ENCODE data around the gene LRP1-AS.

Gene LRP1-AS

DNA sequence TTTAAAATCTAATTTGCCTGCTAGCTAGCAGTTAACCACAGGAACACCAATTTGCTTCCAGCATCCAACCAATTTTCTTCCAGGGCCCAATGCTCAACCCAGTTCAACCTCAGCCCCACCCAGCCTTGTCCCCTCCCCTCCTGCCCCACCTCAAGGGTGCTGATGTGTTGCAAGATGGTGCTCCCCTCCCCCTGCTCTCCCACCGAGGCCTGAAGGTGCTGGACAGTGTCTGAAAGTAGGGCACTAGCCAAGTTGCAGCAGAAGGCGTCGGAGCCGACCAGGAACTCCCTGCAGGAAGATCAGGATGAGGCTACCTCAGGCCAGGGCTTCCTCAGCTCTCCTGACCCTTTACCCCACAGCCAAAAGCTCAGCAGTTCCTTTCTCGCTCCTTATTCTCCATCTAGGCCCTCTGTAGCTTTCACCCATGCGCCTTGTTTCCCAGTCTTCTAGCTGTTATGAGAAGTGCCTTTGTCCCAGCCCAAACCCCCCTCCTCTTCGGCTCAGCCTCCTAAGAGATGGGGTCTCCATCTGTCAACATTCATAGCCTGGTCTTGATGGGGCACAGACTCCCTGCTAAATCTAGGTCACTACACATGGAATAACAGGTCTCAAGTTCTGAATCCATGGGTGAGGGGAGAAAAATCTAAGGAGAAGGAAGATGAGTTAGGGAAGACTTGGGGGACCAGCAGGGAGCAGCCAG is 39.8 kb downstream of the LRP1-AS start:
- FAIRE-seq (no peak), DNase-seq (ENCODE audit: insufficient read length, low spot score) (no peak)
- TF ChIP-seq POLR2A (IDR thresholded peaks at IDR 0.05; ENCODE audit: low read depth, low read length): no peak

GRCh38 chr12:57106021-57106708 is 41.3 kb downstream of the LRP1-AS start:
- DNase-seq (ENCODE audit: insufficient read length, low spot score) (no peak), FAIRE-seq (no peak)
- no peak for TF ChIP-seq POLR2A (IDR thresholded peaks at IDR 0.05; ENCODE audit: low read depth, low read length)

DNA sequence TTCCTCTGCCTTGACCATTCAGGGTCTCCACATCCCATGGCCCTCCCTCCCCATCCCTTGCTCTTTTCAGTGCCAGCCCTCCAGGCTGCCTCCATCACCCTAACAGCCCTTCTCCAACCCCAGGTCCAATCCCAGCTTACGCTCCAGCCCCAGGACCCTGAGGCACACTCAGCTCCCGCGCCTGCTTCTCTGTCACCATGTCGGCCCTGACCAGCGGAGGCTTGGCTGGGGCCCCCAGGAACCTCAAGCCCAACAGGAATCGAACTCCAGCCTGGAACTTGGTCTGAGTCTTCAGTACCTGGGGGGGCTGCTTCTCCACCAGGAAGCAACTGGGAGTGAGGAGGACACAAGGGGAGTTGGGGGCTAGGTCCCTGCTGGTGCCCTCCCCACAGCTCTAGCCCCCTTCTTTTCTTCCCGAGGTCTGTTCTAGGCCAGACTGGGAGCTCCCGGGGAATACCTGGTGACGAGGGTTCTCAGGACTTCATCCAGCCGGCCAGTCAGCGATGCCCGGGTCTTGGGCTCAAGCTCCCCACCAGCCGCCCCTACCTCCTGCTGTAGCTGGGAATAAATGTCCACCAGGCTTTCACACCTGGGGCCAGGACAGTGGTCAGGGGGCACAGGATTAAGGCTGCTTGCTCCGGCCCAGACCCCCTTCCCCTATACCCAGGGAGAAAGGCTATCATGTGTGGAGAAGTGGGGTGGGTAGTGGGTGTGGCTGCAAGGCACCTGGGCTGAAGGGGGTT is 42.2 kb downstream of the LRP1-AS start:
- DNase-seq (ENCODE audit: insufficient read length, low spot score) (no peak), FAIRE-seq (no peak)
- no peak for TF ChIP-seq POLR2A (IDR thresholded peaks at IDR 0.05; ENCODE audit: low read depth, low read length)

- TF ChIP-seq POLR2A (IDR thresholded peaks at IDR 0.05; ENCODE audit: low read depth, low read length): no peak
- DNase-seq (ENCODE audit: insufficient read length, low spot score) (no peak), FAIRE-seq (no peak)
Measured at GRCh38 chr12:57104292-57104910, 43.0 kb downstream of the LRP1-AS start.

- no peak for FAIRE-seq
- TF ChIP-seq POLR2A (IDR thresholded peaks at IDR 0.05; ENCODE audit: low read depth, low read length): no peak
Measured at GRCh38 chr12:57103856-57104255, 43.6 kb downstream of the LRP1-AS start.

GRCh38 chr12:57101892-57102695 is 45.3 kb downstream of the LRP1-AS start:
- FAIRE-seq: no peak
- no peak for DNase-seq (ENCODE audit: insufficient read length, low spot score)
- TF ChIP-seq POLR2A (IDR thresholded peaks at IDR 0.05; ENCODE audit: low read depth, low read length): no peak

More at GRCh38 chr12:57103856-57104255, 43.6 kb downstream of the LRP1-AS start:
- DNase-seq (ENCODE audit: insufficient read length, low spot score): no peak

DNA sequence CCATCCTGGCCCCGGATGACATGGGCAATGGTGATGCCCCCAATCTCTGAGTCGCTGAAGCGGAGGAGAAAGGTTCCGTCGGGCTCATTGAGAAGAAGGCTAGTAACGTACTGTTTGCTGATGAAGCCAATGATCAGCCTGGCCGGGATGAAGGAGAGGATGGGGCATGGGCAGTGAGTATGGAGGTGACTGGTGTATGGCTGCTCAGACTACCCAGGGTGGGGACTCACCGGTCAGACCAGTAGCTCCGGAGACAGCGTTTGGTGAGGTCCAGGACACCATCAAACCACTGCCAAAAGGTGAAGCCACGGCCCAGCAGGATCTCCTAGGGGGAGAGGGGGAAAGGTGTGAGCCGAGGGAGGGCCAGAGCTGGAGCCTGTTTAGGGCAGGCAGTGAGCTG is 47.7 kb downstream of the LRP1-AS start:
- DNase-seq (ENCODE audit: insufficient read length, low spot score) (no peak), FAIRE-seq (no peak)

GRCh38 chr12:57099047-57099714 is 48.2 kb downstream of the LRP1-AS start:
- DNase-seq (ENCODE audit: insufficient read length, low spot score): no peak
- FAIRE-seq: no peak
- TF ChIP-seq POLR2A (IDR thresholded peaks at IDR 0.05; ENCODE audit: low read depth, low read length): no peak

More for the DNA sequence above, 47.7 kb downstream of the LRP1-AS start:
- no peak for TF ChIP-seq POLR2A (IDR thresholded peaks at IDR 0.05; ENCODE audit: low read depth, low read length)

- DNase-seq (ENCODE audit: insufficient read length, low spot score): no peak
- no peak for TF ChIP-seq POLR2A (IDR thresholded peaks at IDR 0.05; ENCODE audit: low read depth, low read length)
- FAIRE-seq: no peak
Measured at GRCh38 chr12:57098546-57098945, 48.9 kb downstream of the LRP1-AS start.

DNA sequence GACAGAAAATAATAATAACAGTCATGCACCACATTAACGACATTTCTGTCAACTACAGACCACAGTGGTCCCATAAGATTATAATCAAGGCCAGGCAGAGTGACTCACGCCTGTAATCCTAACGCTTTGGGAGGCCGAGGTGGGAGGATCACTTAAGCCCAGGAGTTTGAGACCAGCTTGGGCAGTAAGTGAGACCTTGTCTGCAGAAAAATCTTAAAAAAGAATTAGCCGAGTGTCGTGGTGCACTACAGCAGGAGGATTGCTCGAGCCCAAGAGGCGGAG is 49.9 kb downstream of the LRP1-AS start:
- no peak for FAIRE-seq
- TF ChIP-seq POLR2A (IDR thresholded peaks at IDR 0.05; ENCODE audit: low read depth, low read length): no peak
- DNase-seq (ENCODE audit: insufficient read length, low spot score): no peak

- TF ChIP-seq POLR2A (IDR thresholded peaks at IDR 0.05; ENCODE audit: low read depth, low read length): no peak
- DNase-seq (ENCODE audit: insufficient read length, low spot score): no peak
- FAIRE-seq: no peak
Measured at GRCh38 chr12:57096748-57097553, 50.5 kb downstream of the LRP1-AS start.

GRCh38 chr12:57096099-57096572 is 51.3 kb downstream of the LRP1-AS start:
- DNase-seq (ENCODE audit: insufficient read length, low spot score) (no peak), FAIRE-seq (no peak)
- TF ChIP-seq POLR2A (IDR thresholded peaks at IDR 0.05; ENCODE audit: low read depth, low read length): no peak

Measured in H54 (cell line).